Right lobe of liver (tissue), 4 donors: ENCODE data around the gene CCR1.

ENCODE experiments used
- POLR2A ChIP-seq: fragments of 450-650 bp; IDR thresholded peaks from one replicate; pipeline ENCODE4 v1.6.1; 2017; ENCODE audit warnings: antibody characterized with exemption, mild to moderate bottlenecking
- TF ChIP-seq, protein P1 (sequence below), 4 donors: fragments of 200-600 bp in 3 of 4; fragments of 450-650 bp in 1 of 4; IDR thresholded peaks; one replicate each; pipeline versions ENCODE4 v1.5.1 to v1.8.0; 2016 to 2022; ENCODE audit warnings: antibody characterized with exemption in 4 of 4, mild to moderate bottlenecking in 2 of 4
- donor health status: DM: no; HTN: no; CAD: no.
- donor health status: DM: no; HTN: no; CAD: no.
- donor health status: DM: no; HTN: yes; CAD: no.

- TF ChIP-seq, protein P1, sequence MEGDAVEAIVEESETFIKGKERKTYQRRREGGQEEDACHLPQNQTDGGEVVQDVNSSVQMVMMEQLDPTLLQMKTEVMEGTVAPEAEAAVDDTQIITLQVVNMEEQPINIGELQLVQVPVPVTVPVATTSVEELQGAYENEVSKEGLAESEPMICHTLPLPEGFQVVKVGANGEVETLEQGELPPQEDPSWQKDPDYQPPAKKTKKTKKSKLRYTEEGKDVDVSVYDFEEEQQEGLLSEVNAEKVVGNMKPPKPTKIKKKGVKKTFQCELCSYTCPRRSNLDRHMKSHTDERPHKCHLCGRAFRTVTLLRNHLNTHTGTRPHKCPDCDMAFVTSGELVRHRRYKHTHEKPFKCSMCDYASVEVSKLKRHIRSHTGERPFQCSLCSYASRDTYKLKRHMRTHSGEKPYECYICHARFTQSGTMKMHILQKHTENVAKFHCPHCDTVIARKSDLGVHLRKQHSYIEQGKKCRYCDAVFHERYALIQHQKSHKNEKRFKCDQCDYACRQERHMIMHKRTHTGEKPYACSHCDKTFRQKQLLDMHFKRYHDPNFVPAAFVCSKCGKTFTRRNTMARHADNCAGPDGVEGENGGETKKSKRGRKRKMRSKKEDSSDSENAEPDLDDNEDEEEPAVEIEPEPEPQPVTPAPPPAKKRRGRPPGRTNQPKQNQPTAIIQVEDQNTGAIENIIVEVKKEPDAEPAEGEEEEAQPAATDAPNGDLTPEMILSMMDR (IDR thresholded peaks at IDR 0.05), result no peak
- no peak for TF ChIP-seq POLR2A
Measured at GRCh38 chr3:46205286-46205960, 2.7 kb downstream of the CCR1 start.
